GM12865 (cell line): ENCODE data around the gene FBXW7.

ENCODE experiments used
- DNase-seq: peaks from one replicate; pipeline ENCODE4 v3.0.0; 2010; ENCODE audit warnings: low read depth
- H3K4me3 ChIP-seq: 2 replicates; pipeline ENCODE4 v1.5.1; 2011; ENCODE audit warnings: mild to moderate bottlenecking, low read depth, low read length, control low read depth
- CTCF ChIP-seq: IDR thresholded peaks from 2 replicates; pipeline ENCODE4 v1.5.1; 2011; ENCODE audit warnings: low read length, control low read depth, low read depth, inconsistent platforms; ENCODE audit not compliant: insufficient read depth; ENCODE audit errors: missing control alignments

Gene FBXW7

GRCh38 chr4:152448038-152448707 lies 87.7 kb downstream of the FBXW7 start:
- H3K4me3 ChIP-seq: no peak overlapping the region
- no peak for TF ChIP-seq CTCF
- no peak for DNase-seq

GRCh38 chr4:152443859-152444258 lies 92.0 kb downstream of the FBXW7 start:
- no peak for DNase-seq
- no peak for TF ChIP-seq CTCF
- no peak overlapping the region for H3K4me3 ChIP-seq

GRCh38 chr4:152437561-152437960 lies 98.3 kb downstream of the FBXW7 start:
- no peak overlapping the region for H3K4me3 ChIP-seq
- no peak for TF ChIP-seq CTCF
- DNase-seq: no peak

GRCh38 chr4:152436384-152436783 lies 99.5 kb downstream of the FBXW7 start:
- TF ChIP-seq CTCF: no peak
- no peak for DNase-seq
- H3K4me3 ChIP-seq: no peak overlapping the region

- DNase-seq: no peak
- no peak for TF ChIP-seq CTCF
- H3K4me3 ChIP-seq: no peak overlapping the region
Measured at GRCh38 chr4:152434011-152434410, 101.9 kb downstream of the FBXW7 start.

GRCh38 chr4:152431784-152432183 lies 104.1 kb downstream of the FBXW7 start:
- no peak overlapping the region for H3K4me3 ChIP-seq
- no peak for TF ChIP-seq CTCF
- DNase-seq: no peak

GRCh38 chr4:152431291-152431690 lies 104.6 kb downstream of the FBXW7 start:
- no peak for DNase-seq
- H3K4me3 ChIP-seq: no peak overlapping the region
- TF ChIP-seq CTCF: no peak
